Activated CD4-positive, alpha-beta memory T cell treated with anti-CD3 and anti-CD28 coated beads, Interleukin-2, amount 10 ng/mL, durations not matched to agents 7 days and 5 days (primary cell): ENCODE results near the gene AFG3L2. TPM values are rescaled to one million over a fixed set of nuclear protein-coding genes. Genes with fewer than 3 reads are reported as not detected.
"Not testable (repeated sequence)": the region's sequence is repeated elsewhere in the genome, so short reads cannot be mapped to it uniquely, and the experiment has no call there.

ENCODE experiments used
- CTCF ChIA-PET: fragments of 350-600 bp; sonication (Branson Sonifier 250); formaldehyde crosslinking; loops from one replicate; lab custom pipeline; 2021; ENCODE audit warnings: antibody characterized with exemption, inconsistent platforms; lab: Charles Lee
- POLR2A ChIA-PET: fragments of 350-600 bp; sonication (Branson Sonifier 250); formaldehyde crosslinking; loops from one replicate; lab custom pipeline; 2021; ENCODE audit warnings: antibody characterized with exemption; lab: Charles Lee
- DNase-seq: peaks from one replicate; pipeline ENCODE4 v3.0.0-alpha.2; 2020
- H3K27ac Mint-ChIP-seq: one replicate; pipeline ENCODE4 v1.8.0; 2021; ENCODE audit warnings: mild to moderate bottlenecking, mixed read lengths
- H3K27me3 Mint-ChIP-seq: one replicate; pipeline ENCODE4 v1.8.0; 2021; ENCODE audit warnings: mixed read lengths
- H3K36me3 Mint-ChIP-seq: one replicate; pipeline ENCODE4 v1.8.0; 2021; ENCODE audit warnings: low read depth, mixed read lengths
- H3K4me1 Mint-ChIP-seq: one replicate; pipeline ENCODE4 v1.8.0; 2021; ENCODE audit warnings: mixed read lengths
- H3K4me3 Mint-ChIP-seq: one replicate; pipeline ENCODE4 v1.8.0; 2021; ENCODE audit warnings: mild to moderate bottlenecking, mixed read lengths
- H3K9me3 Mint-ChIP-seq: one replicate; pipeline ENCODE4 v1.8.0; 2021; ENCODE audit warnings: mixed read lengths
- total RNA-seq, 2 experiments: library from RNA; stranded (reverse); gene quantifications; one replicate each; pipeline ENCODE4 v1.2.3, GENCODE V29; 2021

Gene AFG3L2
- total RNA-seq, result 10 to 100 TPM; 31.9 to 32.8 TPM

GRCh38 chr18:12376754-12377555 lies at the start of gene AFG3L2:
AFG3L2 (minus strand) TSS chr18:12377227; CDS start chr18:12377082, 145 bp downstream.
- Mint-ChIP-seq H3K4me1 (peaks cover 47% of the 10 kb centered on the region), H3K27ac (peak within 1 kb of the TSS; percentile 91), H3K27me3 (peaks cover 2% of the 10 kb centered on the region), H3K36me3 (peaks cover 21% of the 10 kb centered on the region), H3K4me3 (peak within 1 kb of the TSS; percentile 91), H3K9me3 (no peaks in the 10 kb centered on the region)
- DNase-seq, result peak; percentile 100
- ChIA-PET CTCF (interaction anchor here (0.6 to 1.4 kb wide), 15 partner anchors 13 to 571 kb away, joined by 3 to 7 read pairs (median 3); partner anchors contain the start of genes CEP76, PRELID3A, PSMG2 and SEH1L), POLR2A (interaction anchor here (0.6 to 3.3 kb wide), 31 partner anchors 8 to 572 kb away, joined by 3 to 34 read pairs (median 4); partner anchors contain the start of genes CEP76, CHMP1B, IMPA2 and PRELID3A)

- Mint-ChIP-seq H3K9me3 (no peaks in the 10 kb centered on the region), H3K36me3 (no peaks in the 10 kb centered on the region), H3K27me3 (no peaks in the 10 kb centered on the region), H3K4me1 (peaks cover 12% of the 10 kb centered on the region), H3K27ac (no peak overlapping the region), H3K4me3 (no peak overlapping the region)
- CTCF ChIA-PET, result interaction anchor here (0.6 to 2.8 kb wide), 4 partner anchors 236 to 1308 kb away, joined by 3 to 8 read pairs (median 4); no protein-coding TSS in a partner anchor
- DNase-seq, result no peak
- POLR2A ChIA-PET, result interaction anchor here (1.7 kb wide), 1 partner anchor 278 kb away, joined by 4 read pairs; the partner anchor contains the start of gene CEP76
Measured at GRCh38 chr18:12424252-12424651, 47.2 kb upstream of the AFG3L2 start.

- Mint-ChIP-seq H3K27me3 (no peaks in the 10 kb centered on the region), H3K27ac (no peak overlapping the region), H3K9me3 (no peaks in the 10 kb centered on the region), H3K4me1 (peaks cover 12% of the 10 kb centered on the region), H3K4me3 (no peak overlapping the region), H3K36me3 (no peaks in the 10 kb centered on the region)
- ChIA-PET CTCF (interaction anchor here (0.6 to 2.8 kb wide), 4 partner anchors 29 to 1309 kb away, joined by 3 to 8 read pairs (median 6); no protein-coding TSS in a partner anchor), POLR2A (interaction anchor here (1.7 kb wide), 1 partner anchor 278 kb away, joined by 4 read pairs; the partner anchor contains the start of gene CEP76)
- no peak for DNase-seq
Measured at GRCh38 chr18:12423820-12424219, 46.8 kb upstream of the AFG3L2 start.

GRCh38 chr18:12423393-12423792 lies 46.4 kb upstream of the AFG3L2 start:
- no peak overlapping the region for H3K27ac Mint-ChIP-seq
- no peak overlapping the region for H3K4me3 Mint-ChIP-seq
- peaks cover 16% of the 10 kb centered on the region for H3K4me1 Mint-ChIP-seq
- no peak for DNase-seq
- CTCF ChIA-PET, result interaction anchor here (1.4 to 2.8 kb wide), 2 partner anchors 29 to 240 kb away, joined by 6 to 8 read pairs; no protein-coding TSS in a partner anchor
- no peaks in the 10 kb centered on the region for H3K9me3 Mint-ChIP-seq
- no peaks in the 10 kb centered on the region for H3K36me3 Mint-ChIP-seq
- no peaks in the 10 kb centered on the region for H3K27me3 Mint-ChIP-seq
- POLR2A ChIA-PET, result interaction anchor here (1.7 kb wide), 1 partner anchor 279 kb away, joined by 4 read pairs; the partner anchor contains the start of gene CEP76

- Mint-ChIP-seq H3K9me3 (no peaks in the 10 kb centered on the region), H3K27me3 (no peaks in the 10 kb centered on the region), H3K27ac (no peak overlapping the region), H3K4me1 (peaks cover 18% of the 10 kb centered on the region), H3K4me3 (no peak overlapping the region), H3K36me3 (no peaks in the 10 kb centered on the region)
- ChIA-PET POLR2A (interaction anchor here (1.7 kb wide), 1 partner anchor 279 kb away, joined by 4 read pairs; the partner anchor contains the start of gene CEP76), CTCF (interaction anchor here (1.1 to 2.8 kb wide), 3 partner anchors 13 to 241 kb away, joined by 3 to 8 read pairs (median 6); no protein-coding TSS in a partner anchor)
- no peak for DNase-seq
Measured at GRCh38 chr18:12422936-12423335, 45.9 kb upstream of the AFG3L2 start.

- peaks cover 15% of the 10 kb centered on the region for H3K4me1 Mint-ChIP-seq
- H3K27ac Mint-ChIP-seq, result no peak overlapping the region
- POLR2A ChIA-PET, result interaction anchor here (1.1 kb wide), 1 partner anchor 14 kb away, joined by 3 read pairs; no protein-coding TSS in a partner anchor
- H3K27me3 Mint-ChIP-seq, result no peaks in the 10 kb centered on the region
- H3K36me3 Mint-ChIP-seq, result no peaks in the 10 kb centered on the region
- no peaks in the 10 kb centered on the region for H3K9me3 Mint-ChIP-seq
- CTCF ChIA-PET, result no interaction called here
- DNase-seq, result no peak
- H3K4me3 Mint-ChIP-seq, result peak overlapping the region; percentile 69
Measured at GRCh38 chr18:12421732-12422131, 44.7 kb upstream of the AFG3L2 start.

- Mint-ChIP-seq H3K4me3 (peak overlapping the region; percentile 69), H3K27me3 (no peaks in the 10 kb centered on the region), H3K4me1 (peaks cover 12% of the 10 kb centered on the region), H3K9me3 (no peaks in the 10 kb centered on the region), H3K36me3 (no peaks in the 10 kb centered on the region), H3K27ac (peak overlapping the region; percentile 6)
- CTCF ChIA-PET, result no interaction called here
- POLR2A ChIA-PET, result interaction anchor here (1.1 to 1.6 kb wide), 2 partner anchors 13 to 44 kb away, joined by 3 to 5 read pairs; partner anchors contain the start of gene AFG3L2
- no peak for DNase-seq
Measured at GRCh38 chr18:12420821-12421421, 43.9 kb upstream of the AFG3L2 start.

- Mint-ChIP-seq H3K36me3 (no peaks in the 10 kb centered on the region), H3K4me1 (peaks cover 12% of the 10 kb centered on the region), H3K27me3 (no peaks in the 10 kb centered on the region), H3K9me3 (no peaks in the 10 kb centered on the region), H3K27ac (no peak overlapping the region), H3K4me3 (no peak overlapping the region)
- DNase-seq, result no peak
- POLR2A ChIA-PET, result no interaction called here
- CTCF ChIA-PET, result no interaction called here
Measured at GRCh38 chr18:12417687-12418086, 40.7 kb upstream of the AFG3L2 start.

GRCh38 chr18:12416098-12416729 lies 39.2 kb upstream of the AFG3L2 start:
- ChIA-PET POLR2A (interaction anchor here (1.0 kb wide), 1 partner anchor 9 kb away, joined by 3 read pairs; the partner anchor contains the start of gene PRELID3A), CTCF (no interaction called here)

GRCh38 chr18:12411456-12411855 lies 34.4 kb upstream of the AFG3L2 start:
- no peak overlapping the region for H3K27ac Mint-ChIP-seq
- H3K27me3 Mint-ChIP-seq, result peaks cover 10% of the 10 kb centered on the region
- ChIA-PET POLR2A (no interaction called here), CTCF (no interaction called here)
- no peaks in the 10 kb centered on the region for H3K36me3 Mint-ChIP-seq
- H3K9me3 Mint-ChIP-seq, result no peaks in the 10 kb centered on the region
- H3K4me3 Mint-ChIP-seq, result no peak overlapping the region
- peaks cover 19% of the 10 kb centered on the region for H3K4me1 Mint-ChIP-seq
- no peak for DNase-seq

More at GRCh38 chr18:12416098-12416729, 39.2 kb upstream of the AFG3L2 start:
- H3K27ac Mint-ChIP-seq, result no peak overlapping the region
- DNase-seq, result no peak
- H3K4me1 Mint-ChIP-seq, result peaks cover 11% of the 10 kb centered on the region
- H3K36me3 Mint-ChIP-seq, result no peaks in the 10 kb centered on the region
- H3K27me3 Mint-ChIP-seq, result no peaks in the 10 kb centered on the region
- H3K9me3 Mint-ChIP-seq, result no peaks in the 10 kb centered on the region
- no peak overlapping the region for H3K4me3 Mint-ChIP-seq

- peaks cover 17% of the 10 kb centered on the region for H3K27me3 Mint-ChIP-seq
Measured at GRCh38 chr18:12410747-12411146, 33.7 kb upstream of the AFG3L2 start.

GRCh38 chr18:12410081-12410481 lies 33.1 kb upstream of the AFG3L2 start:
- ChIA-PET POLR2A (no interaction called here), CTCF (no interaction called here)
- Mint-ChIP-seq H3K36me3 (no peaks in the 10 kb centered on the region), H3K27ac (no peak overlapping the region), H3K4me1 (peaks cover 31% of the 10 kb centered on the region), H3K9me3 (no peaks in the 10 kb centered on the region), H3K4me3 (no peak overlapping the region), H3K27me3 (peaks cover 21% of the 10 kb centered on the region)
- no peak for DNase-seq

More at GRCh38 chr18:12410747-12411146, 33.7 kb upstream of the AFG3L2 start:
- DNase-seq, H3K9me3 Mint-ChIP-seq, H3K27ac Mint-ChIP-seq, H3K4me3 Mint-ChIP-seq, POLR2A ChIA-PET, CTCF ChIA-PET, H3K36me3 Mint-ChIP-seq: not testable (repeated sequence)
- peaks cover 27% of the 10 kb centered on the region for H3K4me1 Mint-ChIP-seq
